Activated CD8-positive, alpha-beta memory T cell treated with anti-CD3 and anti-CD28 coated beads for 48 hours (primary cell): ENCODE results near the gene COPZ1.
A peak's percentile ranks its signal among the peaks of the same experiment; 100 is the strongest.

Experiments
- DNase-seq, 3 experiments: peaks; one replicate each; pipeline ENCODE4 v3.0.0-alpha.2; 2020; ENCODE audit warnings: low read depth in 2 of 3, low spot score in 2 of 3

COPZ1 gene

GRCh38 chr12:54358191-54358944 lies 33.4 kb downstream of the COPZ1 start:
- no peak for DNase-seq

GRCh38 chr12:54358945-54359761 lies 34.2 kb downstream of the COPZ1 start:
- peak; percentile 49 to 80 (median 73) for DNase-seq

- no peak for DNase-seq
These were observed 34.9 kb downstream of the COPZ1 start for GRCh38 chr12:54359762-54360351.

- no peak for DNase-seq
These were observed 36.0 kb downstream of the COPZ1 start for GRCh38 chr12:54360717-54361456.

DNA sequence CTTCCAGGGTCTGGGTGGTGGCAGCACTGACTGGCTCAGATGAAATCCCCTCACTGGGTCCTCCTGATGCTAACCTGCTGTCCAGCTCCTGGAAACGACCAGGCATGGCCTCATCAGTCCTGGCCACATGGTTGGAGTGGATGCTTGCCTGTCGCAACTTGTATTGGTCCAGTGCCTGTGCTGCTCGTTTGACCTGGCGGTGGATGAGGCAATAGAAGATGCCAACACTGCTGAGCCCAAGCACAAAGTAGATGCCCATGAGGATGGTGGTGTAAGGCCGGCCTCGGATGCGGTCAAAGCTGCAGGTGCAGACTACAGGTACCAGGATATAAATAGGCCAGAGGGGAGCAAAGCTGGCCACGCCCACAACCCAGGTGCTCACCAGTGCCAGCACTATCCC lies 38.1 kb downstream of the COPZ1 start:
- no peak for DNase-seq

DNA sequence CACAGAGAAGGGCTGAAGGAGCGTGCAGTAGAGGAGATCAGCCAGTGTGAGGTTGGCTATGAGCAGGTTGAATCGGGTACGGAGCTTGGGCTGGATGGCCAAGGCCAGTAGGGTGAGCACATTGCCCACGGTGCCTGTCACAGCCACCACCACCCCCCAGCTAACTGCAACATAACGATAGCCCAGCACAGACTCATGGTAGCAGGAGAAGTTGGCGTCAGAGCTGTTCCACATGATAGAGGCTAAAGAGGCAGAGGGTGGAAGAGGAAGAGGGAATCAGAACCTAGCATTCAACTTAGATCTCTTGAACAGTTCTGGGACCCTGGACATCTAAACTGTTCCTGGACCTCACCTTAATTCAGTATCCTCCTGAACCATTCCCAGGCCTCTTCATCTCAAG lies 38.7 kb downstream of the COPZ1 start:
- no peak for DNase-seq

- no peak for DNase-seq
These were observed 39.5 kb downstream of the COPZ1 start, which contains the start of gene GPR84 for GRCh38 chr12:54364413-54364812. Gene GPR84, minus strand, starts transcription at chr12:54364486. Its CDS starts 635 bp downstream, at chr12:54363851.

GRCh38 chr12:54368025-54368708 lies 43.2 kb downstream of the COPZ1 start:
- no peak for DNase-seq

DNA sequence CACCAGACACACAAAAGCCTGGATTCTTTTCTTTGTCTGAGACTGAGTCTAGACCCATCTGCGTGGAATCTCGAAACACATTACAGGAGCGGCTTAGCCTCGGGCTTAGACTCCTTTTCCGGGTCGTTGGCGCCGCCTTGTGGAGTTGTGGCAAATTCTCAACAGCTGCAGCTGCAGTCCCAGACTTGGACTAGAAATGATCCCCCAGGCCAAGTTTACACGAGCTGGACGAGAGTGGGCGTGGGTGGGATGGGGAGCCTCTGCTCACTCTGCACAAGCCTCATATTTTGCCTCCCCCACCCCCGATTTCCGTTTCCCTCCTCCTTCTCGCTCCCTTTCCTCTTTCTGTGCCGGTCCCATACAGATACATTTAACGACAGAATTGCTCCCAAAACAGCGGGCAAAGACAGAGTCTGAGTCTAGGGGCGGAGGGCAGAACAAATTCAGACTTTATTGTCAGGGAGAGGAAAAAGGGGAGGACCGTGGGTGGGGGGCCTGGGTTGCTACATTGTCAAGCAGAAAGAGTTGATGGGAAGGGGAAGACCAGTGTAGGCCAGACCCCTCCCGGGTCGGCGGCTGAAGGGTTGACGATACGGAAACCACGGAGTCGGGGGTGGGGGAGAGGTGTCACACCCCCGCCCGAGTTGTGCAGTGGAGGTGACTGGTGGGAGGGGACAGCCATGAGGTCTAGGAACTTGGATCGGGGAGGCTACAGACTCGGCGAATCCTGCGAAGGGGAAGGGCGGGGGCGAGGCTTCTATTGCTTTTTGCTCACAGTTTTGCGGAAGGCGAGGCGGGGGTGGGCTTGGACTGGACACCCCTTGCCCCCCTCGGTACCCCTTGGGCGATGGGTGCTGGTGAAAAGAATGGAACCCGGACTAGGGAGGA lies 44.0 kb downstream of the COPZ1 start:
- peak; percentile 65 to 90 (median 85) for DNase-seq

DNA sequence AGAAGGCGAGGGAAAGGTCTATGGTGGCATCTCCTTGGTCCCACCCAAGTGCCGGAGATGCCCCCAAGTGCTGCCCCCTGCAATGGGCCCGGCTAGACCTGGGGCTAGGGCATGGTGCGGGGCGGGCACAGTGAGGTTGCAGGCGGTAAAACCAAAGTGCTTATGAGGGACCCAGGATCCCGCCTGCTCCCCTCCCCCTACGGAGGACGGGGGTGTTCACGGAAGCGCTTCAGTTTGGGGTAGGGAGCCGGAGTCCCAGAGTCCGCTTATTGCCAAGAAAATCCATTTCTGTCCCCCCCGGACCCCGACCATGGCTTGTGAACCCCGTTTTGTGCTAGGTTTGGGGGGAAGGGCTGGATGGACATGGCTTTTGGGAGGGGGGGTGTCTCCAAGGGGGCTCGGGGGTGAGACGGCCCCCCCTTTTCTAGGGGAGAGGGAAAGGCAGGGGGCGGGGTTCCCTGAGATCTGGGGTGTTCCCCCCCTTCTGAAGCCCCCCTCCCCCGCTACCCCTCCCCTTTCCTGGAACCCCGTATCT lies 44.7 kb downstream of the COPZ1 start:
- no peak for DNase-seq

DNA sequence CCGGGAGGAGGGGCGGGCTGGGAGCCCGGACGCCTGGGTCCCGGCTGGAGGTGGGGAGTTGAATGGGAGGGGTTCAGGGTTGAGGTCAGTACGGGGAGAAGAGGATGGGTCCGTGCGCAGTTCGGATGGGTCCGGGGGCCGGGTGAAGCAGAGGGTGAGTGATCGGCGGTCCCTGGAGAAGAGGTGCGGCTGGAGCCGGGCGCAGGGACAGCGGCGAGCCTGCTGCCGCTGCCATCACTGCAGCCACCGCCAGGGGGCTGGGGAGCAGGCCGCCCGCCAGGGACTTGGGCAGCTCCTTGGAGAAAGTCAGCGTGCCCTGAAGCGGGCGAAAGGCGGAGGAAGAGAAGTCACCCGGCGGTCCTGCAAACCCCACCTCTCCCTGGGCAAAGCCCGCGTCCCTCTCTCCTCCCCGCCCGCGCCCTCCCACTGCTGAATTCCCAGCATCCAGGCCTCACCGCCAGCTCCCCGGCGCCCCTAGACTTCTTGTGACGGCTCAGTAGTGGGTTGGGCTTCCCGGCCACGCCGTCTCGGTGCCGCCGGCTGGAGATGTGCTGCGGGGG lies 45.3 kb downstream of the COPZ1 start:
- no peak for DNase-seq

- no peak for DNase-seq
These were observed 46.6 kb downstream of the COPZ1 start for GRCh38 chr12:54371328-54372112.

DNA sequence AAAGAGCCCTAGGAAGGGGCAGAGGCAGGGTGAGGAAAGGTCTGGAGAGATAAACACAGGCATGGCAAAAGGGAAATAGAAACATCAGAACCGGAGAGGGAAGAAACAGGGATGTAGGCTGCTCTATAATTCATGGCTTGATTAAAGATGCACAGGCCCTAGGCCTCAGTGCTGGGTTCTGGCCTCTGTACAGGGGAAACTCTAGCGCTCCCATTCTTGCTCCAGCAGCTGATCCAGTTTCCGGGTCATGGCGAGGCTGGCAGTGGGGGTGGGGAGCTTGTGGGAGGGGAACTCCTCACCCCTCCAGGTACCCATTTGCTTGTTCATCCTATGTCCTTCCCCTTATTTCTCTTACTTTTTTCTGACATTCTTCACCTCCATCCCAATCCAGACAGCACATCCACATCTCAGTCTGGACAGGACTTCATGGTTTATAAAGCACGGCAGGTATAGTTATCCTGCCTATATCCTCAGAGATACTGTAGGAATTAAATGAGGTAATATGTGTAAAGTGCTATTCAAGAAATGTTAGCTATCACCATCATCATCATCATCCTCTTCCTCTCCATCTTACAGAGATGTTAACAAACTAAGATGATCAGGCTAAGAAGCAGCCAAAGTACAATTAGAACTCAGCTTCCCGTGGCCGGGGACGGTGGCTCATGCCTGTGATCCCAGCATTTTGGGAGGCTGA lies 47.3 kb downstream of the COPZ1 start:
- no peak for DNase-seq

DNA sequence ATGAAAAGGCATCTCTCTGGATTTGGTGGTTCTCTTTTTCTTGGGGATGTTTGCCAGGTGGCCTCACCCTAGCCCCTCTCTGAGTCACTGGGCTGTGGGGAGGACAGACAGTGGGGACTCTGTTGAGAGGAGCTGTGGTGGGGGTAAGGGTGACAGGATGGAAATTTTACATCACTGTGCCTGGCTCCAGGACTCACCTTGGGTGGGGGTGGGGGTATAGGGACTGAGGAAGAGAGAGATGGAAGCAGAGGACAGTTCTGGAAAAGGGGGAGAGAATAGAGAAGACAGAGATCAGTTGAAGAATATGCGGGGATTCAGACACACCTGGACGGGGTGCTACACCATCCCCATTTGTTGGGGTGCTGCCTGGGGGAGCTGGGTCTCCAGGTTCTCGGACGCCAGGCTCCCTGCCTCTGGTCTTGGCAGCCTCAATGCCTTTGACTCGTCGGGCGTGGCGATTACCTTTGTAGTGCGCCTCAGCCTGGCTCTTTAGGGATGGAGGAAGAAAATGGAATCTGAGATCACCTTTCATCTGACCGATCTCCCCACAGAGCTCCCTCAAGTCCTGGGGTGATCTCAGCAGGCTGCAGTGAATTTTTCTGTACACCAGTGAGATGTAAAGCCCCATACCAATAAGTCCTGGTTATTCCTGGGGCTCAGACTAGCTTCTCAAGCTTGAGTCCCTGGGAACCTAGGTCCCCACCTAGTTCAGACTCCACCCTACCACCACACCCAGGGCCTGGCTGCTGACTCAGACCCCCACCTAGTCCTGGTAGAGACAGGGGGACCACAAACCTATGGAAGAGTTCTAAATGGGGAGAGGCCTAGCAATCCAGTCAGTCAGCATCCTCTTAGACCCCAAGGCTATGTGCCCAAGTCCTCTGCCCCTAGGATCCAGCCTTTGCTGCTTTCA lies 49.0 kb downstream of the COPZ1 start:
- DNase-seq: no peak

GRCh38 chr12:54374562-54375258 lies 49.8 kb downstream of the COPZ1 start:
- DNase-seq: no peak

- no peak for DNase-seq
These were observed 50.3 kb downstream of the COPZ1 start for GRCh38 chr12:54375259-54375579.
